Spleen (tissue), 7 donors: Measurements from ENCODE around the gene SORBS2.

Experiments used
- POLR2AphosphoS5 ChIP-seq, 3 donors: sonication (generic); formaldehyde crosslinking; IDR thresholded peaks; one replicate each; pipeline ENCODE4 v1.5.1; 2017; ENCODE audit warnings: antibody characterized with exemption in 3 of 3
- TF ChIP-seq, protein P1 (sequence below), 11 experiments: fragments of 200-600 bp in 7 of 11; fragments of 450-650 bp in 4 of 11; sonication (generic) in 4 of 11; IDR thresholded peaks in 8 of 11; conservative IDR thresholded peaks in 3 of 11; 1 replicate in 7 of 11; 2 replicates in 4 of 11; pipeline versions ENCODE4 v1.4.0 to v1.8.0; 2016 to 2021; ENCODE audit warnings: antibody characterized with exemption in 11 of 11, inconsistent platforms in 4 of 11, mild to moderate bottlenecking in 1 of 11
- donor health status: DM: no; HTN: no; CAD: no; lungs with moderate emphysema.
- donor health status: DM: no; HTN: no; CAD: no.
- donor health status: DM: no; HTN: no; CAD: no.

DNA sequence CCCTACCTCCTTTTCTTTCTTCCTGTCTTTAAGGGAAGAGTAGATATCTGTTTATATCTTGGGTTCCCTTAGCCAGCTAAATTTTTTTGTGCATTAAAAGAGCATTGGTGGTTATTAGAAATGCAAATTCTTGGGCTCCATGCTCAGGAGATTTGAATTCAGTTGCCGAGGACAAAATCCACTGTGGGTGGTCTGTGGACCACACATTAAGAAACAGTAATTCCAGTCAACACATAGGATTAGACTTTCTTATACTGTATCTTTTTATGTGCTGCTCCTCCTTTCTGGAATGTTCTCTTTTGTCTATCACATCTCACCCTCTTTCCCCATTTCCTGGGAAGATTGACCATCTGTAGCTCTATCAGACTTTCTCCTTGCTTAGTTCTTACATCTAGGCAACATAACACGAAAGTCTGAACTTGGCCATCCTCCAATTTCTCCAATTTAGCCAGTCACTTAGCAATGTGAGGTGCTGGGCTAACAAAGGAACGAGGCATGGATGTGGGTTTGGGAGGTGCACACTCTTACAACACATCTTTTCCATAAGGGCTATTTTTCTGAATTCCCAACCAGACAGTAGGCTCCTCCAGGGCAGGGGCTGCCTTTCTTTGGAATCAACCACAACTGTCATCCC, 271.4 kb downstream of the SORBS2 start:
- TF ChIP-seq, protein P1, sequence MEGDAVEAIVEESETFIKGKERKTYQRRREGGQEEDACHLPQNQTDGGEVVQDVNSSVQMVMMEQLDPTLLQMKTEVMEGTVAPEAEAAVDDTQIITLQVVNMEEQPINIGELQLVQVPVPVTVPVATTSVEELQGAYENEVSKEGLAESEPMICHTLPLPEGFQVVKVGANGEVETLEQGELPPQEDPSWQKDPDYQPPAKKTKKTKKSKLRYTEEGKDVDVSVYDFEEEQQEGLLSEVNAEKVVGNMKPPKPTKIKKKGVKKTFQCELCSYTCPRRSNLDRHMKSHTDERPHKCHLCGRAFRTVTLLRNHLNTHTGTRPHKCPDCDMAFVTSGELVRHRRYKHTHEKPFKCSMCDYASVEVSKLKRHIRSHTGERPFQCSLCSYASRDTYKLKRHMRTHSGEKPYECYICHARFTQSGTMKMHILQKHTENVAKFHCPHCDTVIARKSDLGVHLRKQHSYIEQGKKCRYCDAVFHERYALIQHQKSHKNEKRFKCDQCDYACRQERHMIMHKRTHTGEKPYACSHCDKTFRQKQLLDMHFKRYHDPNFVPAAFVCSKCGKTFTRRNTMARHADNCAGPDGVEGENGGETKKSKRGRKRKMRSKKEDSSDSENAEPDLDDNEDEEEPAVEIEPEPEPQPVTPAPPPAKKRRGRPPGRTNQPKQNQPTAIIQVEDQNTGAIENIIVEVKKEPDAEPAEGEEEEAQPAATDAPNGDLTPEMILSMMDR (IDR thresholded peaks at IDR 0.05 in 8 of 11, conservative IDR thresholded peaks at IDR 0.05 in 3 of 11): no peak
- TF ChIP-seq POLR2AphosphoS5 (IDR thresholded peaks at IDR 0.05): no peak
